Testis (tissue), 5 donors: ENCODE measurements around the gene STAC2. TPM values are rescaled to one million over a fixed set of nuclear protein-coding genes. Genes with fewer than 3 reads are reported as not detected.

Experiments used
- DNase-seq: peaks from one replicate; pipeline ENCODE4 v3.0.0-alpha.2; 2019
- H3K27ac ChIP-seq, 2 donors: fragments of 200-600 bp; sonication (generic); one replicate each; pipeline ENCODE4 v1.5.1; 2019
- H3K27me3 ChIP-seq: fragments of 200-600 bp; sonication (generic); one replicate; pipeline ENCODE4 v1.5.1; 2019
- H3K36me3 ChIP-seq: fragments of 200-600 bp; sonication (generic); one replicate; pipeline ENCODE4 v1.5.1; 2017; ENCODE audit warnings: low read depth; ENCODE audit errors: missing control alignments
- H3K4me1 ChIP-seq: fragments of 200-600 bp; sonication (generic); one replicate; pipeline ENCODE4 v1.5.1; 2019
- H3K4me3 ChIP-seq, 2 donors: fragments of 200-600 bp; sonication (generic); one replicate each; pipeline ENCODE4 v1.5.1; 2017 to 2019
- H3K9me3 ChIP-seq: fragments of 200-600 bp; sonication (generic); one replicate; pipeline ENCODE4 v1.5.1; 2017
- POLR2A ChIP-seq: fragments of 450-650 bp; IDR thresholded peaks from one replicate; pipeline ENCODE4 v1.6.1; 2017; ENCODE audit warnings: antibody characterized with exemption, mild to moderate bottlenecking, moderate library complexity
- WGBS, 2 donors: methylation state at CpG; one replicate each; pipeline ENCODE4 v1.1.5; 2018; 5-methylcytosine and 5-hydroxymethylcytosine counted together
- intact Hi-C: fragments of 100-400 bp; cut with DNase I; formaldehyde crosslinking; loops from one replicate; pipeline ENCODE4 v1.15.1; 2023; ENCODE audit warnings: low total_unique reads
- long read RNA-seq, 2 donors: transcript quantifications; one replicate each; lab custom pipeline, GENCODE V29; 2026
- polyA plus RNA-seq: library from polyadenylated mRNA; stranded (reverse); fragments of 350-450 nt; fragmentation: Illumina TruSeq; extraction: RNeasy Lipid Tissue Mini Kit (QIAGEN cat#74804); gene quantifications from one replicate; pipeline ENCODE4 v1.2.3, GENCODE V29; 2014; ENCODE audit warnings: low read depth, low replicate concordance; ENCODE audit not compliant: insufficient read depth
- total RNA-seq, 2 donors: library from RNA; depleted of rRNA; stranded (reverse); fragments of >200 nt; gene quantifications; one replicate each; pipeline ENCODE4 v1.2.3, GENCODE V29; 2016
- TF ChIP-seq, protein P1 (sequence below), 3 experiments: fragments of 450-650 bp in 2 of 3; fragments of 200-600 bp in 1 of 3; sonication (generic) in 1 of 3; IDR thresholded peaks; one replicate each; pipeline ENCODE4 v1.5.1; 2016 to 2019; ENCODE audit warnings: antibody characterized with exemption in 3 of 3, mild to moderate bottlenecking in 2 of 3, moderate library complexity in 1 of 3

STAC2 gene
- total RNA-seq (under 1 TPM; 0.24 to 0.37 TPM), polyA plus RNA-seq (1.1 TPM)
- long read RNA-seq, donor 1 = 0 reads
- long read RNA-seq, donor 2 = 0 reads

DNA sequence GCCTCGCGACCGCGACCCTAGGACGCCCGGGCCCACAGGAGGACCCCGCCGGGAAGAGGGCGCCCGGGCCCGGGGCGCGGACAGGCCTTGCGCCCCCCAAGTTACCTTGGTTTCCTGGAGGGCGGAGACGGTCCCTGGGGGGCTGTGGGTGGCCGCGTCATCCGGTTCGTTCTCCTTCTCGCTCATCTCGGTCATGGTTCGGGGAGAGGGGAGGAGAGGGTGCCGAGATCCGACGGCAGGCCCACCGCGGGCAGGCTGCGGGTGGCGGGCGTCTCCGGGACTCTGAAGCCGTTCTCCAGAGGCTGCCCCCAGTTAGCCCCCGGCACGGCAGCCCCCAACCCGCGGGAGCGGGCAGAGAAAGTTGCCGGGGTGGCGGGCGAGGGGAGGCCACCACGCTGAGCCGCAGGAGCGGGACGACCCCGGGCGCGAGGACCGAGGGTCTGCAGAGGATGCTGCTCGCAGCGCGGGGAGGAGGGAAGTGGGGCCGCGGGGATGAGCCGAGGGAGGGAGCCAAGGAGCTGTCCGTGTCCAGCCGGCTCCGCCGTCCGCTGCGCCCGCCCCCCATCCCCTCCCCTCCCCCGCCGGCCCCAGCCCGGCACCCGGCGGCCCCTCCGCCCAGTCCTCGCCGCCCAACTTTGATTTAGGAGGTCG is at the start of gene STAC2:
STAC2 (minus strand) TSS at position 638 of the 651 bp plus-strand sequence; CDS start at position 195, 443 bp downstream.
- Histone ChIP-seq H3K4me1 (peaks cover 11% of the 10 kb centered on the region), H3K9me3 (no peaks in the 10 kb centered on the region), H3K27me3 (no peaks in the 10 kb centered on the region), H3K27ac (no peak within 1 kb of the TSS), H3K4me3 (peak within 1 kb of the TSS; percentile 24 to 59), H3K36me3 (no peaks in the 10 kb centered on the region)
- no peak for DNase-seq
- TF ChIP-seq, protein P1, sequence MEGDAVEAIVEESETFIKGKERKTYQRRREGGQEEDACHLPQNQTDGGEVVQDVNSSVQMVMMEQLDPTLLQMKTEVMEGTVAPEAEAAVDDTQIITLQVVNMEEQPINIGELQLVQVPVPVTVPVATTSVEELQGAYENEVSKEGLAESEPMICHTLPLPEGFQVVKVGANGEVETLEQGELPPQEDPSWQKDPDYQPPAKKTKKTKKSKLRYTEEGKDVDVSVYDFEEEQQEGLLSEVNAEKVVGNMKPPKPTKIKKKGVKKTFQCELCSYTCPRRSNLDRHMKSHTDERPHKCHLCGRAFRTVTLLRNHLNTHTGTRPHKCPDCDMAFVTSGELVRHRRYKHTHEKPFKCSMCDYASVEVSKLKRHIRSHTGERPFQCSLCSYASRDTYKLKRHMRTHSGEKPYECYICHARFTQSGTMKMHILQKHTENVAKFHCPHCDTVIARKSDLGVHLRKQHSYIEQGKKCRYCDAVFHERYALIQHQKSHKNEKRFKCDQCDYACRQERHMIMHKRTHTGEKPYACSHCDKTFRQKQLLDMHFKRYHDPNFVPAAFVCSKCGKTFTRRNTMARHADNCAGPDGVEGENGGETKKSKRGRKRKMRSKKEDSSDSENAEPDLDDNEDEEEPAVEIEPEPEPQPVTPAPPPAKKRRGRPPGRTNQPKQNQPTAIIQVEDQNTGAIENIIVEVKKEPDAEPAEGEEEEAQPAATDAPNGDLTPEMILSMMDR (IDR thresholded peaks at IDR 0.05) = no peak
- no peak for TF ChIP-seq POLR2A
- WGBS, 2 donors = 1% methylated on average over 50 of the region's 71 CpGs; no CpG with 5 or more reads in 1 of the 2 donors
- intact Hi-C loops = no loop called here

DNA sequence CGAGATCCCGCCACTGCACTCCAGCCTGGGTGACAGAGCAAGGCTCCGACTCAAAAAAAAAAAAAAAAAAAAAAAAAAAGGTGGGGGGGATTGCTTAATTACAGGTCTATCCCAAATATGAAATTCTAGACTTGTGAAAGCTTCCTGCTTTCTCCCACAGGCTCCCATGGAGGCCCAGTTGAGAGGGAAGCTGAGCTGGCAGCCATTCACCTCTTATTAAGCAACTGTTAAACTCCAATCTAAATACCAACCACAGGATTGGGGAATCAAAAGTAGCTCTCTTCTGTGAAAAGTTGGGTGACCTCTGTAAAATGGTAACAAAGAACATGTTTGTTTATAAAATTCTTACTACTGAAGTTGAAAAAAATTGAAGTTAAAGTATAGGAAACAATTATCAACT is 45.8 kb upstream of the STAC2 start:
- peak; percentile 9 for DNase-seq
- H3K9me3 ChIP-seq = no peaks in the 10 kb centered on the region

GRCh38 chr17:39270923-39271322 is 45.2 kb upstream of the STAC2 start:
- no peaks in the 10 kb centered on the region for H3K27me3 ChIP-seq
- no peak for TF ChIP-seq POLR2A
- TF ChIP-seq, protein P1 (IDR thresholded peaks at IDR 0.05) = peak in 1 of 3 experiments; percentile 15
- WGBS, 2 donors = 40 to 45% methylated on average over 3 of the region's 3 CpGs
- intact Hi-C loops = no loop called here
- no peaks in the 10 kb centered on the region for H3K36me3 ChIP-seq
- no peak overlapping the region for H3K4me3 ChIP-seq
- no peaks in the 10 kb centered on the region for H3K4me1 ChIP-seq
- H3K9me3 ChIP-seq = no peaks in the 10 kb centered on the region
- H3K27ac ChIP-seq = no peak overlapping the region
- peak; percentile 39 for DNase-seq

More for the DNA sequence above, 45.8 kb upstream of the STAC2 start:
- intact Hi-C loops = no loop called here
- TF ChIP-seq POLR2A = no peak
- TF ChIP-seq, protein P1 (IDR thresholded peaks at IDR 0.05) = no peak
- no peaks in the 10 kb centered on the region for H3K4me1 ChIP-seq
- no peak overlapping the region for H3K4me3 ChIP-seq
- no peak overlapping the region for H3K27ac ChIP-seq
- no peaks in the 10 kb centered on the region for H3K27me3 ChIP-seq
- no peaks in the 10 kb centered on the region for H3K36me3 ChIP-seq
- 87 to 93% methylated on average over 3 of the region's 3 CpGs for WGBS, 2 donors

GRCh38 chr17:39264119-39264518 is 38.4 kb upstream of the STAC2 start:
- Histone ChIP-seq H3K4me3 (no peak overlapping the region), H3K27ac (no peak overlapping the region), H3K27me3 (no peaks in the 10 kb centered on the region), H3K36me3 (no peaks in the 10 kb centered on the region), H3K4me1 (no peaks in the 10 kb centered on the region), H3K9me3 (no peaks in the 10 kb centered on the region)
- DNase-seq = peak; percentile 11
- intact Hi-C loops = no loop called here
- TF ChIP-seq, protein P1 (IDR thresholded peaks at IDR 0.05) = no peak
- TF ChIP-seq POLR2A = no peak
- WGBS, 2 donors = 70 to 81% methylated on average over 5 of the region's 5 CpGs

DNA sequence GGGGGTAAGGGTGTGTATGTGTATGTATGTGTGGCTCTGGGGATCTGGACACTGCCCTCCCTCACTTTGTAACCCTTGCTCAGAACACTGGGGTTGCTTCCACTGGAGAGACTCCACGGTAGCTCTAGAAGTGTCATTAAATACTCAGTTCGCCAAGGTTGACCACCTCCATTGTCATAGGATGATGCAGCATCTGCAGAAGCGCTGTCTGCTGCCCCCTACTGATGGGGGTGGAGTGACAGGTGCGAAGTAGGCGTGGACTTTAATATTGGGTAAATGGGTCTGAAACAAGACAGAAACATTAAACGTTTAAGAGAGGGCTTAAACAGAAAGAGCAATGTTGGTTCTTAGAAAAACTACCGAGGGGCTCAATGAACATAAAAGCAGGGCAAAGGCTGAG is 35.5 kb upstream of the STAC2 start:
- Histone ChIP-seq H3K27me3 (no peaks in the 10 kb centered on the region), H3K27ac (no peak overlapping the region), H3K36me3 (no peaks in the 10 kb centered on the region), H3K4me3 (no peak overlapping the region), H3K4me1 (no peaks in the 10 kb centered on the region), H3K9me3 (no peaks in the 10 kb centered on the region)
- WGBS, 2 donors = 77 to 80% methylated on average over 7 of the region's 7 CpGs
- TF ChIP-seq, protein P1 (IDR thresholded peaks at IDR 0.05) = peak in 1 of 3 experiments; percentile 19
- no peak for TF ChIP-seq POLR2A
- intact Hi-C loops = no loop called here
- DNase-seq = peak; percentile 13
